Neuronal stem cell (in vitro differentiated cells): ENCODE data around the gene GALNT15.
A peak's percentile ranks its signal among the peaks of the same experiment; 100 is the strongest.

ENCODE experiments used
- DNase-seq: peaks from one replicate; pipeline ENCODE4 v3.0.0-alpha.2; 2013; ENCODE audit warnings: low spot score
- H2AFZ ChIP-seq: one replicate; pipeline ENCODE4 v1.6.1; 2013; ENCODE audit warnings: mild to moderate bottlenecking, low read length, inconsistent platforms
- H2AK5ac ChIP-seq: 2 replicates; pipeline ENCODE4 v1.6.1; 2013; ENCODE audit warnings: low read depth, mild to moderate bottlenecking, inconsistent platforms, low read length, moderate library complexity, mixed read lengths
- H2BK120ac ChIP-seq: 2 replicates; pipeline ENCODE4 v1.6.1; 2013; ENCODE audit warnings: low read depth, mild to moderate bottlenecking, inconsistent platforms, low read length, moderate library complexity, mixed read lengths
- H2BK12ac ChIP-seq: one replicate; pipeline ENCODE4 v1.6.1; 2013; ENCODE audit warnings: low read length, inconsistent platforms
- H2BK15ac ChIP-seq: 2 replicates; pipeline ENCODE4 v1.6.1; 2013; ENCODE audit warnings: mild to moderate bottlenecking, low read length, inconsistent platforms, mixed read lengths
- H2BK5ac ChIP-seq: one replicate; pipeline ENCODE4 v1.6.1; 2013; ENCODE audit warnings: inconsistent platforms, mild to moderate bottlenecking, low read length, moderate library complexity
- H3K14ac ChIP-seq: one replicate; pipeline ENCODE4 v1.6.1; 2013; ENCODE audit warnings: low read length, inconsistent platforms
- H3K18ac ChIP-seq: 2 replicates; pipeline ENCODE4 v1.6.1; 2013; ENCODE audit warnings: low read length, inconsistent platforms
- H3K23ac ChIP-seq: 2 replicates; pipeline ENCODE4 v1.6.1; 2013; ENCODE audit warnings: low read depth, mild to moderate bottlenecking, mixed read lengths, low read length, inconsistent platforms; ENCODE audit not compliant: poor library complexity
- H3K27ac ChIP-seq: replicated peaks from 3 replicates; pipeline ENCODE4 v1.5.1; 2013; ENCODE audit warnings: low read length, inconsistent platforms
- H3K27me3 ChIP-seq, 3 experiments: 2 replicates each; pipeline ENCODE4 v1.6.1; 2013; ENCODE audit warnings: low read length in 3 of 3, mild to moderate bottlenecking in 2 of 3, inconsistent platforms in 1 of 3, low read depth in 1 of 3, mixed read lengths in 1 of 3, moderate library complexity in 1 of 3; ENCODE audit not compliant: control insufficient read depth in 3 of 3, insufficient read depth in 3 of 3
- H3K36me3 ChIP-seq, 2 donors: replicated peaks in 1 of 2; 2 replicates each; pipeline ENCODE4 v1.6.1; 2013; ENCODE audit warnings: low read length in 2 of 2; ENCODE audit not compliant: control insufficient read depth in 2 of 2, insufficient read depth in 2 of 2
- H3K4ac ChIP-seq: 2 replicates; pipeline ENCODE4 v1.6.1; 2013; ENCODE audit warnings: inconsistent platforms, mild to moderate bottlenecking, low read length, moderate library complexity
- H3K4me1 ChIP-seq, 2 donors: 1 replicate in 1 of 2; 2 replicates in 1 of 2; pipeline ENCODE4 v1.6.1; 2013; ENCODE audit warnings: low read length in 2 of 2, low read depth in 1 of 2; ENCODE audit not compliant: control insufficient read depth in 2 of 2, insufficient read depth in 1 of 2
- H3K4me2 ChIP-seq: one replicate; pipeline ENCODE4 v1.6.1; 2013; ENCODE audit warnings: mild to moderate bottlenecking, low read length, inconsistent platforms; ENCODE audit not compliant: insufficient read depth, poor library complexity, severe bottlenecking
- H3K4me3 ChIP-seq, 2 donors: 2 replicates each; pipeline ENCODE4 v1.5.1; 2013; ENCODE audit warnings: low read length in 2 of 2, mild to moderate bottlenecking in 2 of 2, inconsistent platforms in 1 of 2, moderate library complexity in 1 of 2
- H3K79me1 ChIP-seq: one replicate; pipeline ENCODE4 v1.6.1; 2013; ENCODE audit warnings: low read depth, mild to moderate bottlenecking, inconsistent platforms, low read length, moderate library complexity
- H3K9ac ChIP-seq: one replicate; pipeline ENCODE4 v1.6.1; 2013; ENCODE audit warnings: mild to moderate bottlenecking, low read depth, low read length, inconsistent platforms; ENCODE audit not compliant: poor library complexity
- H3K9me3 ChIP-seq, 2 donors: replicated peaks in 1 of 2; 2 replicates each; pipeline versions ENCODE3 to v1.6.1; 2013; ENCODE audit warnings: low read length in 2 of 2, mild to moderate bottlenecking in 2 of 2, inconsistent platforms in 1 of 2, low read depth in 1 of 2, mixed read lengths in 1 of 2, moderate library complexity in 1 of 2; ENCODE audit not compliant: control insufficient read depth in 2 of 2, insufficient read depth in 1 of 2
- H4K8ac ChIP-seq: one replicate; pipeline ENCODE4 v1.6.1; 2013; ENCODE audit warnings: low read depth, mild to moderate bottlenecking, inconsistent platforms, low read length, moderate library complexity
- H4K91ac ChIP-seq: one replicate; pipeline ENCODE4 v1.6.1; 2013; ENCODE audit warnings: low read length, low read depth, mild to moderate bottlenecking, inconsistent platforms; ENCODE audit not compliant: poor library complexity
- WGBS, 2 donors: extraction: QIAGEN DNeasy Blood & Tissue Kit; methylation state at CpG; one replicate each; pipeline ENCODE4 v1.1.7; 2013; ENCODE audit warnings: missing lambda C conversion rate in 2 of 2, mixed read lengths in 1 of 2; ENCODE audit not compliant: insufficient read length in 2 of 2, insufficient replicate concordance in 1 of 2; ENCODE audit errors: extremely low coverage in 2 of 2; 5-methylcytosine and 5-hydroxymethylcytosine counted together

The GALNT15 gene

DNA sequence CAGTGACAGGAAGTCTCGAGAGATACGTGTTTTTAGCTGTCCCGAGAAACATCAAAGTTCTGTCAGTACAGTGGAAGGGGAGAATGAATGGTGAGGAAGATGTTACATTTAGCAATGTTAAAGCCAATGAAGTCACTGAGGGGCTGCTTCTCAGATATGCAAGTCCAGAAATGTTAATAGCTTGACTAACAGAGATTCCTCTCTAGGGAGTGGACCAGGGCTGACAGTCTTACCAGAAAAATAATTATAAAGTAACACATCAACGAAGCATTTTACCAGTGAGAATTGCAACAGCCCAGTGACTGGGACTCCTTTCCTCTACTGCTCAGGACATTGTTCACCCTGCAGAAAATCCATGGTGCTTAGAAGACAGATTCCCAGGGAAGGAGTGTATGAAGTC is 23.9 kb downstream of the GALNT15 start:
- no peak overlapping the region for H2BK12ac ChIP-seq
- no peak overlapping the region for H3K18ac ChIP-seq
- H3K27ac ChIP-seq: no peak overlapping the region
- no peak overlapping the region for H3K9ac ChIP-seq
- H3K4me1 ChIP-seq: peaks cover 0 to under 1% of the 10 kb centered on the region in 2 donors
- no CpG with 5 or more reads among the region's 4 CpGs for WGBS, 2 donors
- H4K8ac ChIP-seq: no peak overlapping the region
- peaks cover 0 to 2% (median 0%) of the 10 kb centered on the region in 3 experiments for H3K27me3 ChIP-seq
- H2BK5ac ChIP-seq: no peak overlapping the region
- no peak overlapping the region for H3K14ac ChIP-seq
- H3K4me3 ChIP-seq: no peak overlapping the region
- H4K91ac ChIP-seq: no peak overlapping the region
- no peak overlapping the region for H3K23ac ChIP-seq
- H3K4ac ChIP-seq: no peak overlapping the region
- H3K4me2 ChIP-seq: no peak overlapping the region
- no peak overlapping the region for H2AFZ ChIP-seq
- no peaks in the 10 kb centered on the region for H3K9me3 ChIP-seq
- H3K79me1 ChIP-seq: no peaks in the 10 kb centered on the region
- H2AK5ac ChIP-seq: no peak overlapping the region
- no peak overlapping the region for H2BK15ac ChIP-seq
- no peak for DNase-seq
- no peak overlapping the region for H2BK120ac ChIP-seq
- H3K36me3 ChIP-seq: no peaks in the 10 kb centered on the region

DNA sequence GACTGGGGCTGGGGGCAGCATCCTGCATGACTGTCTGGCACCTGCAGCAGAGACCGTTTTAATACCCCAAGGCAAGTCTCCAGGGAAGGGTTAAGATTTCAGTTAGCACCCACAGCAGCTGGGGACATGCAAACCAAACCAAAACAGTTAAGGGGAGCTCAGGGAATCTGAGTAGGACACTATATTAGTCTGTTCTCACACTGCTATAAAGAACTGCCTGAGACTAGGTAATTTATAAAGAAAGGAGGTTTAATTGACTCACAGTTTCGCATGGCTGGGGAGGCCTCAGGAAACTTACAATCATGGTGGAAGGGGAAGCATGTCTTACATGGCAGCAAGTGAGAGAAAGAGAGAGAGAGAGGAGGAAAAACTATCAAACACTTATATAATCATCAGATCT is 25.3 kb downstream of the GALNT15 start:
- Histone ChIP-seq H3K18ac (peak overlapping the region; percentile 68), H3K79me1 (no peaks in the 10 kb centered on the region), H3K4me3 (no peak overlapping the region), H3K23ac (no peak overlapping the region), H3K4me2 (no peak overlapping the region), H3K27ac (no peak overlapping the region), H3K14ac (no peak overlapping the region), H2BK120ac (no peak overlapping the region), H2BK15ac (no peak overlapping the region), H3K36me3 (no peaks in the 10 kb centered on the region), H2BK5ac (no peak overlapping the region), H3K4me1 (peaks cover 0 to 5% of the 10 kb centered on the region in 2 donors), H3K4ac (no peak overlapping the region), H2BK12ac (no peak overlapping the region), H2AK5ac (no peak overlapping the region), H3K27me3 (no peaks in the 10 kb centered on the region), H4K91ac (no peak overlapping the region), H2AFZ (no peak overlapping the region), H4K8ac (no peak overlapping the region), H3K9ac (no peak overlapping the region), H3K9me3 (no peaks in the 10 kb centered on the region)
- no peak for DNase-seq
- WGBS, 2 donors: no CpG with 5 or more reads among the region's 2 CpGs

DNA sequence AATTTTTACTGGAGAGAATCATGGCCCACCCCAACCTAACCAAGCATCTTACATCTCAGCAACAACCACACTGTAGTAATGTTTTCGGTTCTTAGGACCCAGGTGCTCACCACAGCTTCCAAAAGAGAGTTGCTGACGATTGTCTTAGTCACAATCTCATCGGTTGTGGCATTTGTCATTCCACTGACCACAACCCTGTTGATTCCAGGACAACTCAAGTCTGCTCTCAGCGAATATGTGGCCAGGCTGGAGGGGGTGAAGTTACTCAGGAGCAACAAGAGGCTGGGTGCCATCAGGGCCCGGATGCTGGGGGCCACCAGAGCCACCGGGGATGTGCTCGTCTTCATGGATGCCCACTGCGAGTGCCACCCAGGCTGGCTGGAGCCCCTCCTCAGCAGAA is 25.9 kb downstream of the GALNT15 start:
- peak overlapping the region; percentile 13 for H3K9ac ChIP-seq
- H4K8ac ChIP-seq: no peak overlapping the region
- no peak overlapping the region for H4K91ac ChIP-seq
- H2BK5ac ChIP-seq: no peak overlapping the region
- no peaks in the 10 kb centered on the region for H3K27me3 ChIP-seq
- H3K36me3 ChIP-seq: no peaks in the 10 kb centered on the region
- no peak overlapping the region for H2BK120ac ChIP-seq
- H3K79me1 ChIP-seq: no peaks in the 10 kb centered on the region
- H3K4me2 ChIP-seq: no peak overlapping the region
- no peak overlapping the region for H2BK12ac ChIP-seq
- H2AK5ac ChIP-seq: no peak overlapping the region
- no peak overlapping the region for H3K14ac ChIP-seq
- peaks cover 0 to 5% of the 10 kb centered on the region in 2 donors for H3K4me1 ChIP-seq
- H3K4me3 ChIP-seq: no peak overlapping the region
- no peaks in the 10 kb centered on the region for H3K9me3 ChIP-seq
- H2AFZ ChIP-seq: no peak overlapping the region
- H3K18ac ChIP-seq: no peak overlapping the region
- no peak overlapping the region for H3K4ac ChIP-seq
- no CpG with 5 or more reads among the region's 8 CpGs for WGBS, 2 donors
- H3K23ac ChIP-seq: no peak overlapping the region
- H2BK15ac ChIP-seq: no peak overlapping the region
- H3K27ac ChIP-seq: no peak overlapping the region
- DNase-seq: no peak

DNA sequence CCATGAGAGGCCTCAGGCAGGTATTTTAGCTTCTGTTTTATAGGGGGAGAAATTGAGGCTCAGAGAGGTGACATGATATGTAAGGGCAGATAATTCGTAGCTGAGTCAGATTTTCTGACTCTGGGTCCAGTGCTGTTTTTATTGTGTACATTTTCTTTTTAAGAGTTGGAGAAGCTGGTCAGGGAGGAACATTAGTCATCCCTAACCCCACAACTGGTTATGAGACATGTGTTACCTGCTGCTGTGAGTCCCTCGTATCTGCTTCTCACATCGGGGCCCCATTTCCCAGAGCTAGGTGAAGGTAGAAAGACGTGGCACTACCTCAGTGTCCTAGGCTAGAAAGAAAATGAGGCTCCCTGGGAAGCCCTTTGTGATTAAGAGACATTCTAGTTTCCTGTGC is 28.6 kb downstream of the GALNT15 start:
- no peak overlapping the region for H2AK5ac ChIP-seq
- no peak overlapping the region for H3K4me3 ChIP-seq
- H4K8ac ChIP-seq: no peak overlapping the region
- no peak for DNase-seq
- H3K9me3 ChIP-seq: no peaks in the 10 kb centered on the region
- H3K18ac ChIP-seq: no peak overlapping the region
- H3K27me3 ChIP-seq: no peaks in the 10 kb centered on the region
- H3K4me1 ChIP-seq: peaks cover 0 to 5% of the 10 kb centered on the region in 2 donors
- H2BK12ac ChIP-seq: no peak overlapping the region
- no peak overlapping the region for H3K23ac ChIP-seq
- no peak overlapping the region for H3K4ac ChIP-seq
- H3K14ac ChIP-seq: no peak overlapping the region
- H3K79me1 ChIP-seq: no peaks in the 10 kb centered on the region
- H3K36me3 ChIP-seq: no peaks in the 10 kb centered on the region
- no peak overlapping the region for H3K27ac ChIP-seq
- no peak overlapping the region for H2BK5ac ChIP-seq
- H2AFZ ChIP-seq: no peak overlapping the region
- no peak overlapping the region for H4K91ac ChIP-seq
- H3K4me2 ChIP-seq: no peak overlapping the region
- WGBS, 2 donors: no CpG with 5 or more reads among the region's 4 CpGs
- H2BK15ac ChIP-seq: no peak overlapping the region
- no peak overlapping the region for H2BK120ac ChIP-seq
- no peak overlapping the region for H3K9ac ChIP-seq
